OCI-LY1 (cell line): ENCODE measurements around the gene AAK1.

ENCODE experiments used
- H2AFZ ChIP-seq: fragments of 200-600 bp; sonication (generic), shearing (Covaris generic); 2 replicates; pipeline ENCODE4 v1.6.0; 2014; ENCODE audit warnings: antibody characterized with exemption, mild to moderate bottlenecking, low read length
- H3F3A ChIP-seq: fragments of 200-600 bp; sonication (generic), shearing (Covaris generic); 2 replicates; pipeline ENCODE4 v1.6.0; 2014; ENCODE audit warnings: mild to moderate bottlenecking, antibody characterized with exemption, low read length, moderate library complexity; ENCODE audit not compliant: insufficient read depth
- H3K27ac ChIP-seq: fragments of 200-600 bp; sonication (generic); 2 replicates; pipeline ENCODE4 v1.5.1; 2014; ENCODE audit warnings: low read length, mixed run types, mild to moderate bottlenecking, low read depth; ENCODE audit not compliant: poor library complexity, severe bottlenecking
- H3K27me3 ChIP-seq: fragments of 200-600 bp; sonication (generic); 2 replicates; pipeline ENCODE4 v1.6.0; 2014; ENCODE audit warnings: antibody characterized with exemption, mild to moderate bottlenecking, low read length, moderate library complexity; ENCODE audit not compliant: insufficient read depth
- H3K36me3 ChIP-seq: fragments of 200-600 bp; sonication (generic); 2 replicates; pipeline ENCODE4 v1.6.1; 2014; ENCODE audit warnings: mild to moderate bottlenecking, antibody characterized with exemption, low read length, moderate library complexity, mixed read lengths; ENCODE audit not compliant: insufficient read depth
- H3K4me1 ChIP-seq: fragments of 200-600 bp; sonication (generic); 2 replicates; pipeline ENCODE4 v1.5.1; 2014; ENCODE audit warnings: mild to moderate bottlenecking, low read length, moderate library complexity; ENCODE audit not compliant: insufficient read depth, severe bottlenecking
- H3K4me2 ChIP-seq: fragments of 200-600 bp; sonication (generic), shearing (Covaris generic); 2 replicates; pipeline ENCODE4 v1.6.1; 2014; ENCODE audit warnings: low read length
- H3K4me3 ChIP-seq: fragments of 200-600 bp; sonication (generic); 2 replicates; pipeline ENCODE4 v1.5.1; 2014; ENCODE audit warnings: low read length, low read depth, mild to moderate bottlenecking, mixed read lengths; ENCODE audit not compliant: poor library complexity, severe bottlenecking
- H3K79me2 ChIP-seq: fragments of 200-600 bp; shearing (Covaris generic); 2 replicates; pipeline ENCODE4 v1.6.1; 2016; ENCODE audit warnings: mixed run types, low read length, mixed read lengths; ENCODE audit not compliant: insufficient read depth
- H3K9ac ChIP-seq: fragments of 200-600 bp; sonication (generic), shearing (Covaris generic); 2 replicates; pipeline ENCODE4 v1.6.1; 2014; ENCODE audit warnings: mild to moderate bottlenecking, low read length, mixed read lengths
- H3K9me2 ChIP-seq: fragments of 200-600 bp; sonication (generic), shearing (Covaris generic); 2 replicates; pipeline ENCODE4 v1.6.1; 2014; ENCODE audit warnings: low read depth, mild to moderate bottlenecking, low read length, mixed read lengths
- H3K9me3 ChIP-seq: fragments of 200-600 bp; shearing (Covaris generic); 2 replicates; pipeline ENCODE4 v1.6.1; 2014; ENCODE audit warnings: low read length, mixed read lengths
- H4K20me1 ChIP-seq: fragments of 200-600 bp; sonication (generic), shearing (Covaris generic); 2 replicates; pipeline ENCODE4 v1.6.0; 2016; ENCODE audit warnings: mild to moderate bottlenecking, low read length; ENCODE audit not compliant: insufficient read depth
- EZH2 ChIP-seq: fragments of 200-600 bp; sonication (generic), shearing (Covaris generic); IDR thresholded peaks from 2 replicates; pipeline ENCODE4 v1.8.0; 2017; ENCODE audit warnings: borderline replicate concordance, mixed run types, mild to moderate bottlenecking, antibody characterized with exemption, low read length, moderate library complexity, mixed read lengths
- TF ChIP-seq, protein P1 (sequence below): fragments of 200-600 bp; sonication (generic), shearing (Covaris generic); IDR thresholded peaks from 2 replicates; pipeline ENCODE4 v1.5.1; 2017; ENCODE audit warnings: mild to moderate bottlenecking, antibody characterized with exemption, low read length, moderate library complexity, mixed read lengths

Gene AAK1

DNA sequence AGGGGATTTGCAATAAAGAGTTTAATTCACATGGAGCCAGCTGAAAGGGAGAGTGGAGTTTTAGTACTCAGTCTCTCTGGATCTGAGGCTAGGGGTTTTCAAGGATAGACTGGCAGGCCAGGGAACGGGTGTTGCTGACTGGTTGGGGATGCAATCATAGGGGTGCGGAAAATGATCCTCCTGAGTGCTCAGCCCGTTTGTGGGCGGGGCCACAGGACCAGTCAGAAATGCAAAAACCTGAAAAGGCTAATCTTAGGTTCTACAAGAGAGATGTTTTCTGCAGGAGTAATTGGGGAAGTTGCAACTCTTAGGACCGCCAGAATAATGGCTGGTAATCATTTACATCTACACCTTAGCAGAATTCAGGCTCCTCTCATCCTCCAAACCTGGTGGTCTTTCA is 208.8 kb downstream of the AAK1 start:
- Histone ChIP-seq H3K9ac (no peak overlapping the region), H3F3A (no peaks in the 10 kb centered on the region), H3K4me1 (peaks cover 28% of the 10 kb centered on the region), H3K9me3 (no peaks in the 10 kb centered on the region), H3K79me2 (no peaks in the 10 kb centered on the region), H4K20me1 (no peaks in the 10 kb centered on the region), H3K4me2 (no peak overlapping the region; the same call in 1 of the 2 replicates), H3K4me3 (no peak overlapping the region), H3K9me2 (no peaks in the 10 kb centered on the region), H3K27me3 (no peaks in the 10 kb centered on the region), H3K27ac (no peak overlapping the region), H2AFZ (no peak overlapping the region), H3K36me3 (peaks cover 6% of the 10 kb centered on the region; the same call in 1 of the 2 replicates)
- no peak for TF ChIP-seq EZH2
- TF ChIP-seq, protein P1, sequence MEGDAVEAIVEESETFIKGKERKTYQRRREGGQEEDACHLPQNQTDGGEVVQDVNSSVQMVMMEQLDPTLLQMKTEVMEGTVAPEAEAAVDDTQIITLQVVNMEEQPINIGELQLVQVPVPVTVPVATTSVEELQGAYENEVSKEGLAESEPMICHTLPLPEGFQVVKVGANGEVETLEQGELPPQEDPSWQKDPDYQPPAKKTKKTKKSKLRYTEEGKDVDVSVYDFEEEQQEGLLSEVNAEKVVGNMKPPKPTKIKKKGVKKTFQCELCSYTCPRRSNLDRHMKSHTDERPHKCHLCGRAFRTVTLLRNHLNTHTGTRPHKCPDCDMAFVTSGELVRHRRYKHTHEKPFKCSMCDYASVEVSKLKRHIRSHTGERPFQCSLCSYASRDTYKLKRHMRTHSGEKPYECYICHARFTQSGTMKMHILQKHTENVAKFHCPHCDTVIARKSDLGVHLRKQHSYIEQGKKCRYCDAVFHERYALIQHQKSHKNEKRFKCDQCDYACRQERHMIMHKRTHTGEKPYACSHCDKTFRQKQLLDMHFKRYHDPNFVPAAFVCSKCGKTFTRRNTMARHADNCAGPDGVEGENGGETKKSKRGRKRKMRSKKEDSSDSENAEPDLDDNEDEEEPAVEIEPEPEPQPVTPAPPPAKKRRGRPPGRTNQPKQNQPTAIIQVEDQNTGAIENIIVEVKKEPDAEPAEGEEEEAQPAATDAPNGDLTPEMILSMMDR: no peak

DNA sequence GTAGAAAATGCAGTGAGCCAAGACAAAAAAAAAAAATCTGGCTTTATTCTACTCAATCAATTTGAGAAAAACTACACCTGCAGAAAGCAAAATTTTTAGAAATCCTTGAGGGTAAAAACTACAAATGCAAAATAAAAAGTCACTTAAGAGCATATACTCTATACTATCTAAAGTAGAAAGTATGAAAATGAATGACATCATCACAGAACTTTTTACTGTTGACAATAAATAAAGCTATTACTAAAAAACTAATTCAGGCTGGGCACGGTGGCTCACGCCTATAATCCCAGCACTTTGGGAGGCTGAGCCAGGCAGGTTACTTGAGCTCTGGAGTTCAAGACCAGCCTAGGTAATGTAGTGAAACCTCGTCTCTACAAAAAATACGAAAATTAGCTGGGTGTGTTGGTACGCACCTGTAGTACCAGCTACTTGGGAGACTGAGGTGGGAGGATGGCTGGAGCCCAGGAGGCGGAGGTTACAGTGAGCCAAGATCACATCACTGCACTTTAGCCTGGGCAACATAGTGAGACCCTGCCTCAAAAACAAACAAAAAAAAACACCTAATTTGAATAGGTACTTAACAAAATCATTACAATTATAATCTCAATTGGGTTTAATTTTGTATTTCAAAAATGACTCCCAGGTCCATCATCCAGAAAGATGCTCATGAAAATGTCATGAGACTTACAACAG is 213.9 kb downstream of the AAK1 start:
- Histone ChIP-seq H3K27ac (no peak overlapping the region), H3F3A (no peaks in the 10 kb centered on the region), H2AFZ (no peak overlapping the region), H3K4me3 (no peak overlapping the region), H3K9ac (no peak overlapping the region), H3K4me2 (no peak overlapping the region), H3K27me3 (no peaks in the 10 kb centered on the region), H4K20me1 (no peaks in the 10 kb centered on the region), H3K36me3 (peaks cover 27% of the 10 kb centered on the region), H3K79me2 (no peaks in the 10 kb centered on the region), H3K9me3 (no peaks in the 10 kb centered on the region), H3K9me2 (no peaks in the 10 kb centered on the region), H3K4me1 (peaks cover 1% of the 10 kb centered on the region)
- no peak for TF ChIP-seq EZH2
- TF ChIP-seq, protein P1: no peak

DNA sequence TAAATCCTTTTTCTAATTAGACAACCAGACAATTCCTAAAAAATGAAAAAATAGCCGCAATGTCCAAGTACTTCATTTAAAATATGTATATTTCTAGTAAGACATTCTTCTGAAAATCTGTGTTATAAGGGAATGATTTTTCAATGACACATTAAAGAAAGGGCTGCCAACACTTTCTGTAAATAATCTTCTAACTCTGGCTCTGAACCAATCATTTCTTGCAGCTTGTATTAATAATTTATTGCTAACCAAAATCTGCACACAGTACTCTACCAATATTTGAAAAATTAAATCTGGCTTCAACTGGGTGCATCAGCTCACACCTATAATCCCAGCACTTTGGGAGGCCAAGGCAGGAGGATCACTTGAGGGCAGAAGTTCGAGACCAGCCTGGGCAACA is 214.6 kb downstream of the AAK1 start:
- Histone ChIP-seq H3K4me3 (no peak overlapping the region), H3K9me3 (no peaks in the 10 kb centered on the region), H2AFZ (no peak overlapping the region), H3K79me2 (no peaks in the 10 kb centered on the region), H4K20me1 (no peaks in the 10 kb centered on the region), H3K9ac (no peak overlapping the region), H3F3A (no peaks in the 10 kb centered on the region), H3K27ac (no peak overlapping the region), H3K9me2 (no peaks in the 10 kb centered on the region), H3K4me1 (no peaks in the 10 kb centered on the region), H3K4me2 (no peak overlapping the region), H3K36me3 (peaks cover 27% of the 10 kb centered on the region), H3K27me3 (no peaks in the 10 kb centered on the region)
- TF ChIP-seq EZH2: no peak

DNA sequence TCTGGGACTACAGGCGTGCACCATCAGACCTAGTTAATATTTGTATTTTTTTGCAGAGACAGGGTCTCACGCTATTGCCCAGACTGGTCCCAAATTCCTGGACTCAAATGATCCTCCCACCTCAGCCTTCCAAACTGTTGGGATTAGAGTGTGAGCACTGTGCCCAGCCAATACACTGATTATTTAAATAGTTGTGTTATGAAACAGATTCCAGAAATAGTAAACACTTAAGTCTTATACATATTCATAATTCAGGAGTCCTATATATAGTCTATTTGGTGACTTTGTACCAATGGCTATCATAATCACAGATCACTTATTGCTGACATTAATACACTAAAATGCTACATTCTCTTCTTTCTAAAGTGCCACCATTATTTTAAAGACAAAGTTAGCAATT is 219.1 kb downstream of the AAK1 start:
- no peak overlapping the region for H3K4me3 ChIP-seq
- no peak for TF ChIP-seq EZH2
- TF ChIP-seq, protein P1: no peak
- H3K27me3 ChIP-seq: no peaks in the 10 kb centered on the region
- H3K36me3 ChIP-seq: peaks cover 25% of the 10 kb centered on the region
- no peaks in the 10 kb centered on the region for H3K4me1 ChIP-seq
- H3K9me2 ChIP-seq: no peaks in the 10 kb centered on the region
- no peaks in the 10 kb centered on the region for H3K9me3 ChIP-seq
- no peaks in the 10 kb centered on the region for H4K20me1 ChIP-seq
- H2AFZ ChIP-seq: no peak overlapping the region
- H3K27ac ChIP-seq: no peak overlapping the region
- H3K4me2 ChIP-seq: no peak overlapping the region
- no peaks in the 10 kb centered on the region for H3K79me2 ChIP-seq
- H3K9ac ChIP-seq: no peak overlapping the region
- H3F3A ChIP-seq: no peaks in the 10 kb centered on the region
